ENCODE results near the gene PROS1.
"Not testable (repeated sequence)": the region's sequence is repeated elsewhere in the genome, so short reads cannot be mapped to it uniquely, and the experiment has no call there.

DNA sequence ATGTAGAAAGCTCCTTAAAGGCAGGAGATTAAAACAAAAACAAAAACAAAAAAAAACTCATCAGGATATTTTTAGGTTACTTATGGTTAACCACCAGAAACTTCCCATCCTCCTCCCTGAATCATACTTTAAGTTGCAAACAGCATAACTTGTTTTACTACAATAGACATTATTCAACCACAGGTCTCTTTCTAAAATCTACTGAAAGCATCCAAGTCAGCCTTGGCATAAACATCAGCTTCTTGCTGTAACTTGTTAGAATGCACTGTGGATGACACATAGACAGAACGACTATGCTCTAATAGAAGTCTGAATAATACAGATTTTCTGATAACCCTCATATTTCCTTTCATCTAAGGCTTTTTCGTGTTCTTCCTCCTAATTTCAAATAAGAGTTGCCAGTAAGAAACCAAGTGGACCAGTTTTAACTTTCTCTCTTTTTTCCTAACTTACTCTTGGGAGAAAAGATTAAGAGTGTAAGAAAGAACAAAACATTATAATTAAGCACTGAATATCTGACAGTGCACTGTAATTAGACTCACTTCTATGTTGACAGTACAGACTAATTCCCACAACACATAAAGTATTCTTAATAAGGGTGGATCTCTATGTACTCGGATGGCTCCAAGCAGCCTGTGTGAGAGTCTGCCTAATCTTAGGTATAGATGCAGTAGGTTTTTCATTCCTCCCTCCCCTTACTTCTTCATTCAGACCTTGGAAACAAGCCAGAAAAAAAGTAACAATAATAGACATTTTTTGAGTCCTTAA lies 95.3 kb downstream of the PROS1 start:
- TF ChIP-seq, protein P1, sequence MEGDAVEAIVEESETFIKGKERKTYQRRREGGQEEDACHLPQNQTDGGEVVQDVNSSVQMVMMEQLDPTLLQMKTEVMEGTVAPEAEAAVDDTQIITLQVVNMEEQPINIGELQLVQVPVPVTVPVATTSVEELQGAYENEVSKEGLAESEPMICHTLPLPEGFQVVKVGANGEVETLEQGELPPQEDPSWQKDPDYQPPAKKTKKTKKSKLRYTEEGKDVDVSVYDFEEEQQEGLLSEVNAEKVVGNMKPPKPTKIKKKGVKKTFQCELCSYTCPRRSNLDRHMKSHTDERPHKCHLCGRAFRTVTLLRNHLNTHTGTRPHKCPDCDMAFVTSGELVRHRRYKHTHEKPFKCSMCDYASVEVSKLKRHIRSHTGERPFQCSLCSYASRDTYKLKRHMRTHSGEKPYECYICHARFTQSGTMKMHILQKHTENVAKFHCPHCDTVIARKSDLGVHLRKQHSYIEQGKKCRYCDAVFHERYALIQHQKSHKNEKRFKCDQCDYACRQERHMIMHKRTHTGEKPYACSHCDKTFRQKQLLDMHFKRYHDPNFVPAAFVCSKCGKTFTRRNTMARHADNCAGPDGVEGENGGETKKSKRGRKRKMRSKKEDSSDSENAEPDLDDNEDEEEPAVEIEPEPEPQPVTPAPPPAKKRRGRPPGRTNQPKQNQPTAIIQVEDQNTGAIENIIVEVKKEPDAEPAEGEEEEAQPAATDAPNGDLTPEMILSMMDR (IDR thresholded peaks at IDR 0.05): not testable (repeated sequence)
- not testable (repeated sequence) for TF ChIP-seq POLR2A (IDR thresholded peaks at IDR 0.05)
